ENCODE results near the gene SLC28A3. TPM values are rescaled to one million over a fixed set of nuclear protein-coding genes. Genes with fewer than 3 reads are reported as not detected.

The SLC28A3 gene
- total RNA-seq, 1 experiment from 2014 or later, result not detected

DNA sequence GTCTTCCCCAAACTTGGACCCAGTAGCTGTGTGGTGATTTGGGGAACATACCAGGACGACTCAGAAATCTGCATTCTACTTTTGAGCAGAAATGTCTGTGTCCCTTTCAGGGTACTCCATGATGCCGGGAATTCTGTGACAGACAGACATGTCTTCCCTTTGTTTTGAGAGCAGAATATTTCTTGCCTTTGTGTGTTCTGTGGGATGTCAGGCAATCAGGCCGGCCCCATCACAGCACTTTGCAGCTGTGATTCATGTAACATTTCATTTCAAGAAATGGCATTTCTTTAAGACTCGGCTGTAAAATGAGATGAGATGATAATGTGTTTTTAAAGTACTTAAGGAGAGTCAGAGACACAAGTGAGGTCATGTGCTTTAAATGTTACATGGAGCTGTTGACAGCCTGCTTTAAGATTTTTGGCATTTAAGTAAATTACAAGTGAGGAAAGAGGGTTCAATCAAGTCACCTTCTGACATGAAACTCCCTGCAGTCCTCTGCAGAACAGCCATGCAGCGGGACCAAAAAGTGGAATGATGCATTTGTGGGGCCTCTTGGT lies 98.7 kb downstream of the SLC28A3 start:
- Mint-ChIP-seq H3K36me3 (peaks cover 23% of the 10 kb centered on the region), H3K27me3 (ENCODE audit: low read depth) (peaks cover 16% of the 10 kb centered on the region), H3K4me1 (no peaks in the 10 kb centered on the region), H3K27ac (no peak overlapping the region), H3K4me3 (no peak overlapping the region), H3K9me3 (peaks cover 33% of the 10 kb centered on the region)
- ChIA-PET POLR2A (no interaction called here), CTCF (no interaction called here)
- TF ChIP-seq, protein P1, sequence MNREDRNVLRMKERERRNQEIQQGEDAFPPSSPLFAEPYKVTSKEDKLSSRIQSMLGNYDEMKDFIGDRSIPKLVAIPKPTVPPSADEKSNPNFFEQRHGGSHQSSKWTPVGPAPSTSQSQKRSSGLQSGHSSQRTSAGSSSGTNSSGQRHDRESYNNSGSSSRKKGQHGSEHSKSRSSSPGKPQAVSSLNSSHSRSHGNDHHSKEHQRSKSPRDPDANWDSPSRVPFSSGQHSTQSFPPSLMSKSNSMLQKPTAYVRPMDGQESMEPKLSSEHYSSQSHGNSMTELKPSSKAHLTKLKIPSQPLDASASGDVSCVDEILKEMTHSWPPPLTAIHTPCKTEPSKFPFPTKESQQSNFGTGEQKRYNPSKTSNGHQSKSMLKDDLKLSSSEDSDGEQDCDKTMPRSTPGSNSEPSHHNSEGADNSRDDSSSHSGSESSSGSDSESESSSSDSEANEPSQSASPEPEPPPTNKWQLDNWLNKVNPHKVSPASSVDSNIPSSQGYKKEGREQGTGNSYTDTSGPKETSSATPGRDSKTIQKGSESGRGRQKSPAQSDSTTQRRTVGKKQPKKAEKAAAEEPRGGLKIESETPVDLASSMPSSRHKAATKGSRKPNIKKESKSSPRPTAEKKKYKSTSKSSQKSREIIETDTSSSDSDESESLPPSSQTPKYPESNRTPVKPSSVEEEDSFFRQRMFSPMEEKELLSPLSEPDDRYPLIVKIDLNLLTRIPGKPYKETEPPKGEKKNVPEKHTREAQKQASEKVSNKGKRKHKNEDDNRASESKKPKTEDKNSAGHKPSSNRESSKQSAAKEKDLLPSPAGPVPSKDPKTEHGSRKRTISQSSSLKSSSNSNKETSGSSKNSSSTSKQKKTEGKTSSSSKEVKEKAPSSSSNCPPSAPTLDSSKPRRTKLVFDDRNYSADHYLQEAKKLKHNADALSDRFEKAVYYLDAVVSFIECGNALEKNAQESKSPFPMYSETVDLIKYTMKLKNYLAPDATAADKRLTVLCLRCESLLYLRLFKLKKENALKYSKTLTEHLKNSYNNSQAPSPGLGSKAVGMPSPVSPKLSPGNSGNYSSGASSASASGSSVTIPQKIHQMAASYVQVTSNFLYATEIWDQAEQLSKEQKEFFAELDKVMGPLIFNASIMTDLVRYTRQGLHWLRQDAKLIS (CRISPR knock-in tag; IDR thresholded peaks at IDR 0.05; ENCODE audit: borderline replicate concordance), result no peak
- no peak for TF ChIP-seq IRF2 (CRISPR knock-in tag; IDR thresholded peaks at IDR 0.05; ENCODE audit: borderline replicate concordance, low read depth)
- no peak for TF ChIP-seq NFATC4 (CRISPR knock-in tag; IDR thresholded peaks at IDR 0.05)
- no peak for TF ChIP-seq ELF4 (CRISPR knock-in tag; IDR thresholded peaks at IDR 0.05; ENCODE audit: low read depth)
- no peak for TF ChIP-seq ATF1 (CRISPR knock-in tag; IDR thresholded peaks at IDR 0.05)
- ATAC-seq, result no peak
- no peak for DNase-seq (ENCODE audit: low spot score)

DNA sequence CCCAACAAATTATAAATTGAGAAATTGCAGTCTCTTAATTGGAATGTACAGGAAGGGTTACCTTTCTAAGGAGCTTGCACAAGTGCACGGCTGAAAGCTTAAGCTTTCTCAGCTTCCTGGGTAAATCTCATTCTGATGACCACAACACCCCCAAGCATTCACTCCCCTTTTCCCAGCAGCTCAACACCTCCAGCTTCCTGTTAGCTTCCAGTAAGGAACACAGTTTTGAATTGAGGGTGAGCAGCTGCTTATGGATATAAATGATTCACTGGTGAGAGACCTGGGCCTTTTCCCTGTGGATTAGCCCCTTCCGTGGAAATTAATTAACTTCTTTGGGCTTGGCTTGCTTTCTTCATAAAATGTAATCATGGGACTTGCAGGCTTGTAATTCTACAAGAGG lies 101.2 kb downstream of the SLC28A3 start:
- no peak for DNase-seq (ENCODE audit: low spot score)
- ATAC-seq, result no peak
- Mint-ChIP-seq H3K9me3 (peaks cover 38% of the 10 kb centered on the region), H3K27ac (no peak overlapping the region), H3K27me3 (ENCODE audit: low read depth) (peaks cover 16% of the 10 kb centered on the region), H3K36me3 (peaks cover 23% of the 10 kb centered on the region), H3K4me1 (no peaks in the 10 kb centered on the region), H3K4me3 (no peak overlapping the region)
- no peak for TF ChIP-seq NR2C2 (CRISPR knock-in tag; IDR thresholded peaks at IDR 0.05)
- TF ChIP-seq ZNF138 (CRISPR knock-in tag; conservative IDR thresholded peaks at IDR 0.05), result no peak
- no peak for TF ChIP-seq ZNF219 (CRISPR knock-in tag; IDR thresholded peaks at IDR 0.05; ENCODE audit: borderline replicate concordance)
- TF ChIP-seq SP1 (CRISPR knock-in tag; conservative IDR thresholded peaks at IDR 0.05), result no peak
- TF ChIP-seq, protein P2, sequence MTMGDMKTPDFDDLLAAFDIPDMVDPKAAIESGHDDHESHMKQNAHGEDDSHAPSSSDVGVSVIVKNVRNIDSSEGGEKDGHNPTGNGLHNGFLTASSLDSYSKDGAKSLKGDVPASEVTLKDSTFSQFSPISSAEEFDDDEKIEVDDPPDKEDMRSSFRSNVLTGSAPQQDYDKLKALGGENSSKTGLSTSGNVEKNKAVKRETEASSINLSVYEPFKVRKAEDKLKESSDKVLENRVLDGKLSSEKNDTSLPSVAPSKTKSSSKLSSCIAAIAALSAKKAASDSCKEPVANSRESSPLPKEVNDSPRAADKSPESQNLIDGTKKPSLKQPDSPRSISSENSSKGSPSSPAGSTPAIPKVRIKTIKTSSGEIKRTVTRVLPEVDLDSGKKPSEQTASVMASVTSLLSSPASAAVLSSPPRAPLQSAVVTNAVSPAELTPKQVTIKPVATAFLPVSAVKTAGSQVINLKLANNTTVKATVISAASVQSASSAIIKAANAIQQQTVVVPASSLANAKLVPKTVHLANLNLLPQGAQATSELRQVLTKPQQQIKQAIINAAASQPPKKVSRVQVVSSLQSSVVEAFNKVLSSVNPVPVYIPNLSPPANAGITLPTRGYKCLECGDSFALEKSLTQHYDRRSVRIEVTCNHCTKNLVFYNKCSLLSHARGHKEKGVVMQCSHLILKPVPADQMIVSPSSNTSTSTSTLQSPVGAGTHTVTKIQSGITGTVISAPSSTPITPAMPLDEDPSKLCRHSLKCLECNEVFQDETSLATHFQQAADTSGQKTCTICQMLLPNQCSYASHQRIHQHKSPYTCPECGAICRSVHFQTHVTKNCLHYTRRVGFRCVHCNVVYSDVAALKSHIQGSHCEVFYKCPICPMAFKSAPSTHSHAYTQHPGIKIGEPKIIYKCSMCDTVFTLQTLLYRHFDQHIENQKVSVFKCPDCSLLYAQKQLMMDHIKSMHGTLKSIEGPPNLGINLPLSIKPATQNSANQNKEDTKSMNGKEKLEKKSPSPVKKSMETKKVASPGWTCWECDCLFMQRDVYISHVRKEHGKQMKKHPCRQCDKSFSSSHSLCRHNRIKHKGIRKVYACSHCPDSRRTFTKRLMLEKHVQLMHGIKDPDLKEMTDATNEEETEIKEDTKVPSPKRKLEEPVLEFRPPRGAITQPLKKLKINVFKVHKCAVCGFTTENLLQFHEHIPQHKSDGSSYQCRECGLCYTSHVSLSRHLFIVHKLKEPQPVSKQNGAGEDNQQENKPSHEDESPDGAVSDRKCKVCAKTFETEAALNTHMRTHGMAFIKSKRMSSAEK (CRISPR knock-in tag; IDR thresholded peaks at IDR 0.05; ENCODE audit: borderline replicate concordance), result no peak
- TF ChIP-seq, protein P3, sequence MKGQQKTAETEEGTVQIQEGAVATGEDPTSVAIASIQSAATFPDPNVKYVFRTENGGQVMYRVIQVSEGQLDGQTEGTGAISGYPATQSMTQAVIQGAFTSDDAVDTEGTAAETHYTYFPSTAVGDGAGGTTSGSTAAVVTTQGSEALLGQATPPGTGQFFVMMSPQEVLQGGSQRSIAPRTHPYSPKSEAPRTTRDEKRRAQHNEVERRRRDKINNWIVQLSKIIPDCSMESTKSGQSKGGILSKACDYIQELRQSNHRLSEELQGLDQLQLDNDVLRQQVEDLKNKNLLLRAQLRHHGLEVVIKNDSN (CRISPR knock-in tag; IDR thresholded peaks at IDR 0.05), result no peak
- no peak for TF ChIP-seq JAZF1 (CRISPR knock-in tag; IDR thresholded peaks at IDR 0.05)
- TF ChIP-seq, protein P4, sequence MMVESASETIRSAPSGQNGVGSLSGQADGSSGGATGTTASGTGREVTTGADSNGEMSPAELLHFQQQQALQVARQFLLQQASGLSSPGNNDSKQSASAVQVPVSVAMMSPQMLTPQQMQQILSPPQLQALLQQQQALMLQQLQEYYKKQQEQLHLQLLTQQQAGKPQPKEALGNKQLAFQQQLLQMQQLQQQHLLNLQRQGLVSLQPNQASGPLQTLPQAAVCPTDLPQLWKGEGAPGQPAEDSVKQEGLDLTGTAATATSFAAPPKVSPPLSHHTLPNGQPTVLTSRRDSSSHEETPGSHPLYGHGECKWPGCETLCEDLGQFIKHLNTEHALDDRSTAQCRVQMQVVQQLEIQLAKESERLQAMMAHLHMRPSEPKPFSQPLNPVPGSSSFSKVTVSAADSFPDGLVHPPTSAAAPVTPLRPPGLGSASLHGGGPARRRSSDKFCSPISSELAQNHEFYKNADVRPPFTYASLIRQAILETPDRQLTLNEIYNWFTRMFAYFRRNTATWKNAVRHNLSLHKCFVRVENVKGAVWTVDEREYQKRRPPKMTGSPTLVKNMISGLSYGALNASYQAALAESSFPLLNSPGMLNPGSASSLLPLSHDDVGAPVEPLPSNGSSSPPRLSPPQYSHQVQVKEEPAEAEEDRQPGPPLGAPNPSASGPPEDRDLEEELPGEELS (CRISPR knock-in tag; IDR thresholded peaks at IDR 0.05), result no peak
- TF ChIP-seq, protein P5, sequence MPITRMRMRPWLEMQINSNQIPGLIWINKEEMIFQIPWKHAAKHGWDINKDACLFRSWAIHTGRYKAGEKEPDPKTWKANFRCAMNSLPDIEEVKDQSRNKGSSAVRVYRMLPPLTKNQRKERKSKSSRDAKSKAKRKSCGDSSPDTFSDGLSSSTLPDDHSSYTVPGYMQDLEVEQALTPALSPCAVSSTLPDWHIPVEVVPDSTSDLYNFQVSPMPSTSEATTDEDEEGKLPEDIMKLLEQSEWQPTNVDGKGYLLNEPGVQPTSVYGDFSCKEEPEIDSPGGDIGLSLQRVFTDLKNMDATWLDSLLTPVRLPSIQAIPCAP (CRISPR knock-in tag; IDR thresholded peaks at IDR 0.05), result no peak
- TF ChIP-seq, protein P6, sequence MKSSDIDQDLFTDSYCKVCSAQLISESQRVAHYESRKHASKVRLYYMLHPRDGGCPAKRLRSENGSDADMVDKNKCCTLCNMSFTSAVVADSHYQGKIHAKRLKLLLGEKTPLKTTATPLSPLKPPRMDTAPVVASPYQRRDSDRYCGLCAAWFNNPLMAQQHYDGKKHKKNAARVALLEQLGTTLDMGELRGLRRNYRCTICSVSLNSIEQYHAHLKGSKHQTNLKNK (CRISPR knock-in tag; IDR thresholded peaks at IDR 0.05), result no peak
- no peak for TF ChIP-seq GRHL2 (CRISPR knock-in tag; IDR thresholded peaks at IDR 0.05; ENCODE audit: insufficient replicate concordance, severe bottlenecking)
- TF ChIP-seq NFATC4 (CRISPR knock-in tag; IDR thresholded peaks at IDR 0.05), result no peak
- POLR2A ChIA-PET, result no interaction called here
- CTCF ChIA-PET, result interaction anchor here (0.6 to 1.1 kb wide), 4 partner anchors 10 to 1528 kb away, joined by 3 to 4 read pairs (median 3); no protein-coding TSS in a partner anchor

Measured in WTC11 (cell line).